GM12875 (cell line): ENCODE data around the gene PLD4.
"Not testable (repeated sequence)": the region's sequence is repeated elsewhere in the genome, so short reads cannot be mapped to it uniquely, and the experiment has no call there.

ENCODE experiments used
- H3K4me3 ChIP-seq: one replicate; pipeline ENCODE4 v1.5.1; 2011; ENCODE audit warnings: low read depth, low read length, control low read depth
- TF ChIP-seq, protein P1 (sequence below): IDR thresholded peaks from 2 replicates; pipeline ENCODE4 v1.5.1; 2011; ENCODE audit warnings: low read depth, mild to moderate bottlenecking, control low read depth, inconsistent platforms, low read length, moderate library complexity, borderline replicate concordance; ENCODE audit not compliant: insufficient read depth

The PLD4 gene

DNA sequence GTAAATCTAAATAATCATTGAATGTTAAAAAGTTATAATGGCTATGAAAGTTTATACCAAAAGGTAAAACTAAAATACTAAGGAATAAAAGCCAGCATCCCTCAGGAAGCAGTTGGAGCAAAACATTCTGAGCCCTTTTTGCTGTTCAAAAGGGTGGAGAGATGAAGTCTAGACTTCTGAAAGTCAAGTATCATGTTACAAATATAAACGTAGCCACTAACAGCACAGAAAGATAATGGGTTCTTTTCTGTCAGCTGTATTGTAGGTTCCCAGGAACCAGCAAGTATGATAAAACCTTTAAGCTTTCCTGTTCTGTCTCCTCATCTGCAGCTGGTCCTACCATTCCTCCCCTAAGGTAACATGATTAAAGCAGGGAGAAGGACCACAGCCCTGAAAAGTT lies 16.4 kb upstream of the PLD4 start:
- TF ChIP-seq, protein P1, sequence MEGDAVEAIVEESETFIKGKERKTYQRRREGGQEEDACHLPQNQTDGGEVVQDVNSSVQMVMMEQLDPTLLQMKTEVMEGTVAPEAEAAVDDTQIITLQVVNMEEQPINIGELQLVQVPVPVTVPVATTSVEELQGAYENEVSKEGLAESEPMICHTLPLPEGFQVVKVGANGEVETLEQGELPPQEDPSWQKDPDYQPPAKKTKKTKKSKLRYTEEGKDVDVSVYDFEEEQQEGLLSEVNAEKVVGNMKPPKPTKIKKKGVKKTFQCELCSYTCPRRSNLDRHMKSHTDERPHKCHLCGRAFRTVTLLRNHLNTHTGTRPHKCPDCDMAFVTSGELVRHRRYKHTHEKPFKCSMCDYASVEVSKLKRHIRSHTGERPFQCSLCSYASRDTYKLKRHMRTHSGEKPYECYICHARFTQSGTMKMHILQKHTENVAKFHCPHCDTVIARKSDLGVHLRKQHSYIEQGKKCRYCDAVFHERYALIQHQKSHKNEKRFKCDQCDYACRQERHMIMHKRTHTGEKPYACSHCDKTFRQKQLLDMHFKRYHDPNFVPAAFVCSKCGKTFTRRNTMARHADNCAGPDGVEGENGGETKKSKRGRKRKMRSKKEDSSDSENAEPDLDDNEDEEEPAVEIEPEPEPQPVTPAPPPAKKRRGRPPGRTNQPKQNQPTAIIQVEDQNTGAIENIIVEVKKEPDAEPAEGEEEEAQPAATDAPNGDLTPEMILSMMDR: no peak
- H3K4me3 ChIP-seq: no peak overlapping the region

DNA sequence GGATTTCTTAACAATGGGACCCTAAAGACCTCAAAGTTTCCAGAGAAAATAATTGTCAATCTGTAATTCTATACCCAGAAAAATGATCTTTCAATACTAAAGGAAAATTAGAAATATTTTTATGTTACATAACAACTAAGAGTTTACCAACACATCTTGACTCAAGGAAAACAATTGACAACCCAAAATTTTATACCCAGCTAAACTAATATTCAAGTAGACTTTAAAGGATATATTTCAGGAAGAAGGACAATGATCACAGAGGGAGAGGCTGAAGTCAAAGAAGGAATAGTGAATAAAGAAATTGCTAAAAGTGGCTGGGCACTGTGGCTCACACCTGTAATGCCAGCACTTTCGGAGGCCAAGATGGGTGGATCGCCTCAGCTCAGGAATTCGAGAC lies 12.6 kb upstream of the PLD4 start:
- TF ChIP-seq, protein P1: no peak
- H3K4me3 ChIP-seq: no peak overlapping the region

DNA sequence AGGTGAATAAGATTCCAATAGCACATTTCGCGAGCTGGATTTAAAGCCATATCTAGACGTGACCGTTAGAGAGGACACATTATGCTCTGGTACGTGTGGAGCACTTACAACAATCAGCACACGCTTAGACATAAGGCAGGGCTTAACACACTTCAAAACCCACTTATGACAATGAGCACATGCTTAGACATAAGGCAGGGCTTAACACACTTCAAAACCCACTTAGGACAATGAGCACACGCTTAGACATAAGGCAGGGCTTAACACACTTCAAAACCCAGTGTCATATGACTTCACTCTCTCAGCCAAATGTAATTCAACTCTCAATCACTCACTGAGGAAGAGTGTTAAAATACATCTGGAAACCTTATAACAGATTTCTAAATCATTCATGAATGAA lies 11.2 kb upstream of the PLD4 start:
- no peak overlapping the region for H3K4me3 ChIP-seq
- TF ChIP-seq, protein P1: no peak

DNA sequence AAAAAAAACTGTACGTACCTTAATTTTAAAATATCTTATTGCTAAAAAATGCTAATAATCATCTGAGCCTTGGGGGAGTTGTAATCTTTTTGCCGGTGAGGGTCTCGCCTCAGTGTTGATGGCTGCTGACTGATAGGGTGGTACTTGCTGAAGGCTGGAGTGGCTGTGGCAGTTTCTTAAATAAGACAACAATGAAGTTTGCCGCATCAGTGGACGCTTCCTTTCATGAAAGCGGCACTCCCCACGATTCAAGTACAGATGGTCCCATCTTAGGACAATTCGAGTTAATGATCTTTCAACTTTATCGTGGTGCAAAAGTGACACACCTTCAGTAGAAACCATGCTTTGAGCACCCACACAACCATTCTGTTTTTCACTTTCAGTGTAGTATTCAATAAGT lies 7.6 kb upstream of the PLD4 start:
- H3K4me3 ChIP-seq: no peak overlapping the region
- TF ChIP-seq, protein P1: no peak

DNA sequence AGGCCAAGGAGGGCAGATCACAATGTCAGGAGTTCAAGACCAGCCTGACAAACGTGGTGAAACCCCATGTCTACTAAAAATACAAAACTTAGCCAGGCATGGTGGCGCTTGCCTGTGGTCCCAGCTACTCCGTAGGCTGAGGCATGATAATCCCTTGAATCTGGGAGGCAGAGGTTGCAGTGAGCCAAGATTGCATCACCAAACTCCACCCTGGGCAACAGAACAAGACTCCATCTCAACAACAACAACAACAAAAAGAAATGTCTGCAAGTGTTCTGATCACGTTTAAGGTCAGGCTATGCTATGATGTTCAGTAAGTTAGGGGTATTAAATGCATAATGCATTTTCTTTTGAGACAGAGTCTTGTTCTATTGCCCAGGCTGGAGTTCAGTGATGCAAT lies 6.7 kb upstream of the PLD4 start:
- no peak overlapping the region for H3K4me3 ChIP-seq
- TF ChIP-seq, protein P1: no peak

DNA sequence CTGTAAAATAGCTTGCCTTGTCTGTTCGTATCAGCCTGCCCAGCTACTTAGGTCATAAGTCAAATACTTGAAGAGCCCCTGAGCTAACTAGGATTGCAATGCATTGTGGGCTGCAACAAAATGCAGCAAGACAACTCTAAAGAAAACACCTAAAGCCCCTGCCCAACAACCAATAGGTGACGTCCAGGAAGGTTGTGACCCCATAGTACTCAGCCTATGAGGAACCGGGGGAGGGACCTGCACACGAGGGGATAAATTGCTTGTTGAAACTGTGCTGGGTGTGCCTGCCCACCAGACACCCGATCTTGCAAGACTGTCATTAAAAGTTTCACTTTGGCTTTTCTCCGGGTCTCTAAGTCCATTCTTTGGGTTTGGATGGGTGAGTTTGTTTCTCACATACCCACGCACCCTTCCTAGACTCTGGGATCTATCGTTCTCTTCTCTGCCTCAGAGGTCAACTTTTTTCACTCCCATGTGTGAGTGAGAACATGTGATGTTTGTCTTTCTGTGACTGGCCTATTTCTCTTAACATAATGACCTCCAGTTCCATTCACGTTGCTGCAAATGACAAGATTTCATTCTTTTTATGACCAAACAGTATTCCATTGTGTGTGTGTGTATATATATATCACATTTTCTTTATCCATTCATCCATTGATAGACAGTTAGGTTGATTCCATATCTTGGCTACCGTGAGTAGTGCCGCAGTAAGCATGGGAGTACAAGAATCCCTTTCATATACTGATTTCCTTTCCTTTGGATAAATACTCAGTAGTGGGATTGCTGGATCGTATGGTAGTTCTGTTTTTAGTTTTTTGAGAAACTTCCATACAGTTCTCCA lies 5.3 kb upstream of the PLD4 start:
- H3K4me3 ChIP-seq: not testable (repeated sequence)

DNA sequence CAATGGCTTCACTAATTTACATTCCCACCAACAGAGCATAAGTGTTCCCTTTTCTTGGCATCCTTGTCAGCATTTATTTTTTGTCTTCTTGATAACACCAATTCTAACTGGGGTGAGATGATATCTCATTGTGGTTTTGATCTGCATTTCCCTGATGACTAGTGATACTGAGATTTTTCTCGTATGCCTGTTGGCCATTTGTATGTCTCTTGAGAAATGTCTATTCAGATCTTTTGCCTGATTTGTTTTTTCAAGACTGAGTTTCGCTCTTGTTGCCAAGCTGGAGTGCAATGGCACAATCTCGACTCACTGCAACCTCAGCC lies 4.7 kb upstream of the PLD4 start:
- TF ChIP-seq, protein P1: no peak
- H3K4me3 ChIP-seq: no peak overlapping the region
